GM21619 (cell line): ENCODE data around the gene CYTH4.
"Not testable (repeated sequence)": the region's sequence is repeated elsewhere in the genome, so short reads cannot be mapped to it uniquely, and the experiment has no call there.

Source experiments
- ATAC-seq: cut with Tn5 transposase; IDR thresholded peaks from one replicate; pipeline ENCODE4 v1.9.1; 2021; ENCODE audit not compliant: unreplicated experiment

CYTH4 gene

GRCh38 chr22:37326726-37327125 lies 44.4 kb downstream of the CYTH4 start:
- no peak for ATAC-seq

GRCh38 chr22:37328017-37328416 lies 45.7 kb downstream of the CYTH4 start:
- no peak for ATAC-seq

DNA sequence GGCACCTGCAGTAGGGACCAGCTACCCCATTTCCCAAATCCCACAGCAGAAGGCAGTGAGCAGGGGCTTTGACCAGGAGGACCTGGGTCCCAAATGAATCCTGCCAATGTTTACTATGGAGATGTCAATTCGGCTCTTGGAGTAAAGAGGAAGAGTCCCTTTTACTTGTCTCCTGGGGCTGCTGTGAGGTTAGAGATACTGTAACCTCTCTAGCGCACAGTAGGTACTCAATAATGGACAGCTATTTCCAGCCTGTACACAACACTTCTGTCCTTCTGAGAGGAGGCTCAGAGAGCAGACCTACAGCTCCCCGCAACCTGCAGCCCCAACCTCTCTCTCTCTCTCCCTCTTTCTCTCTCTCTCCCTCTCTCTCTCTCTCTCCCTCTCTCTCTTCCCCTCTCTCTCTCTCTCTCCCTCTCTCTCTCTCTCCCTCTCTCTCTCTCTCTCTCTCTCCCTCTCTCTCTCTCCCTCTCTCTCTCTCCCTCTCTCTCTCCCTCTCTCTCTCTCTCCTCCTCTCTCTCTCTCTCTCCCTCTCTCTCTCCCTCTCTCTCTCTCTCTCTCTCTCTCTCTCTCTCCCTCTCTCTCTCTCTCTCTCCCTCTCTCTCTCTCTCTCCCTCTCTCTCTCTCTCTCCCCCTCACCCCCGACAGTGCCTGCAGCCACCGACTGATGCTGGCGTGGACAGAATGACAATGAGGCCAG lies 46.4 kb downstream of the CYTH4 start:
- not testable (repeated sequence) for ATAC-seq

GRCh38 chr22:37329238-37330140 lies 47.2 kb downstream of the CYTH4 start:
- ATAC-seq = no peak

GRCh38 chr22:37330200-37331033 lies 48.1 kb downstream of the CYTH4 start:
- no peak for ATAC-seq

GRCh38 chr22:37331034-37331428 lies 48.7 kb downstream of the CYTH4 start:
- ATAC-seq = no peak

DNA sequence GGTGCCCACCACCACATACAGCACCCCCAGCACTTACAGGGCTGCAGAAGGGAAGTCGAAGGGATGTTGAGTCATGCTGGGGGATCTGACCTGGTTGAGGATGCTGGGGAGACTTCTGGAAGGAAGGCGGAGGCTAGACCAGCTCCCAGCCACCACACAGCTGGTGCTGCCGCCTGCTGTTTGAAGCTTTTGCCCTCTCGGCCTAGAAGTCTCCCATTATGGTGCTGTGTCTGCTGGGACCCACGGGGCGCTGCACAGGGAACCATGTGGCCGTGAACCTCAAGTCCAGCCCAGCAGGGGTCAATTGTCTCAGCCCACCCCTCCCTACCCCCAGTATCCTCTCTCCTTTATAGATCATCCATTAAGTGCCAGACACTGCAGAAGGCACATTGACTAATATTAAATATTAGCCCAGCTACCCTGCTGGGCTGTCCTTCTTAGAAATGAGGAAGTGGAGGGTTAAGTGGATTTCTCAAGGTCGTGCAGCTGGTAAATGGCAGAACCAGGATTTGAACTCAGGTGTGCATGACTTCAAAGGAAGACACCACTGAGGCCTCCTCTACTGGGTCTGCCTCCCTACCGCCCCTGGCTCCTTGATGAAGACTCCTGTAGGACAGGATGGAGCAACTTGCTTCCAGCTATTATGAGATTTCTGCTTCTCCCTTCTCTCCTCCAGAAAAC lies 49.7 kb downstream of the CYTH4 start:
- no peak for ATAC-seq

DNA sequence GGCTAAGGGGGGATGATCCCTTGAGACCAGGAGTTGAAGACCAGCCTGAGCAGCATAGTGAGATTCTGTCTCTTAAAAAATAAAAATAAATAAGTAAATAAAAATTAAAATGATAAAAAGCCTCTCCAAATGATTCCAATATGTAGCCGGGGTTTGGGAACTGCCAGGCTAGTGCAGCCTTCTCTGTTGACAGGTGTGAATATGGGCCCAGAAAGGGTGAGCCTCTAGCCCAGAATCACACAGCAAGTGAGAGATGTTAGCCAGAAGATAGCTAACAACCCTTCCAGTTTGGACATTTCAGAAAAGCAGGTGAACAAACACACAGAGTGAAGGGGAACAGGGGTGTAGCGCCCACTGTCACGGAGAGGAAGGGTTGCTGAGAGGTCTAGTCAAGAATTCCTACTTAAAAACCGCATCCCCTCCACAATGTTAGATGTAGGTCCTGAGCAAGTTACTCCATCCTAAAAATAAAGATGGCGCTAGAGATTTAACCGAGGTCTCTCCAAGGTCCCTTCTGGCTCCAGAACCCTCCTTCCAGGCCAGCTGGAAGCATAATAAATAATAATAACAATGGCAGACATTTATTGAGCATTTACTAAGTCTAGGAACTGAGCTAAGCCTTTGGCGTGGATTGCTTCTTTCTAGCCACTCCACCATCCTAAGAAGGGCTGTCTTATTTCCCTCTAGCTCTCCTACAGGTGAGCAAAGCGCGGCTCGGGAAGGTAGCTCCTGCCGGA lies 51.6 kb downstream of the CYTH4 start:
- no peak for ATAC-seq

- ATAC-seq = no peak
Measured at GRCh38 chr22:37334461-37334858, 52.2 kb downstream of the CYTH4 start.

GRCh38 chr22:37334859-37335805 lies 52.8 kb downstream of the CYTH4 start:
- ATAC-seq = no peak

DNA sequence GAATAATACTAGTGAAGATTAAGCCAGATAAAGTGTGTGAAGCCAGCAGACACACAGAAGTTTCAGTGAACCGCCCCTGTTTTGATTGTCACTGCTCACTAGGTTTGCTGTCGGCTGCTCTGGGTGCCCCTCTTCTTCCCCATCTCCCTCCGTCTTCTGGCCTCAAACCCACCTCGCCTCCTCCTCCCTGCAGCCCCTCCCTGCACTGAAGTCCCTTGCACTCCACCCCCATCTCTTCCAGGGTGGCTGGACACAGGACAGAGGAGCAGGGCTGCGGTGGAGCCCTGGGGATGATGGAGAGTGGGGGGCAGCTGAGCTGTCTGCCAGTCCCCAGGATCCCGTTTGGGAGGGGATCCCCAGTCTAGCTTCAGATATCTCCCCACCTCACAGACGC lies 53.5 kb downstream of the CYTH4 start:
- ATAC-seq = no peak

GRCh38 chr22:37336579-37336978 lies 54.3 kb downstream of the CYTH4 start:
- ATAC-seq = no peak

DNA sequence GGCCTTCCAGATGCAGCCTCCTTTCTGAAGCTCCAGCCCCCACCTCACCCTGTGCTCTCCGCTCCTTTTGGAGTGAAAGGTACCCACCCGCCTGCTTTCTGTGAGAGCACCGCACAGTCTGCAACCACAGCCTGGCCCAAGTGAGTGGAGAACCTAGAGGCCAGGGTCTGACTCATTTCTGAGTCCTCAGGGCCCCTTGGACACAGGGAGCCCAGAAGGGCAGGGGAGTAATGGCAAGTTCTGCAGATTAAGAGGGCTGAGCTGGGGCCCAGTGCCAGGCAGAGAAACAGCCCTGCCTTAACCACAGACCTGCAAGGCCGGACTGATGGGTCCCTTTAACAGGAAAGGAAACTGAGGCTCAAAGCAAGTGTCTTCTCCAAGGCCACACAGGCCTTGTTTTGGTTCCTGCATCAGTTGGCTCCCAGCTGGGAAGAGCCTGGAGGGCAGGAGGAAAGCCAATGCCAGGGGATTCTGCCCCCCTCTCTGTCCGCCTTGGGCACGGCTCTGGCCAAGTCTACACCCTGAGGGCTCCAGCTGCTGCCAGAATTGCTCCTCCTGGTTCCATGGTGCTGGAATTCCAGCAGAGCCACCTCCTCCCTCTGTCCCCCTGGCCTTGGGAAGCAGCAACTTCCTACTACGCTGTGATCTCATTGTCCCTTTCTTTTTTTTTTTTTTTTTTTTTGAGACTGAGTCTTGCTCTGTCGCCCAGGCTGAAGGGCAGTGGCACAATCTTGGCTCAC lies 55.1 kb downstream of the CYTH4 start:
- ATAC-seq = no peak

- ATAC-seq = no peak
Measured at GRCh38 chr22:37338539-37339246, 56.4 kb downstream of the CYTH4 start.

DNA sequence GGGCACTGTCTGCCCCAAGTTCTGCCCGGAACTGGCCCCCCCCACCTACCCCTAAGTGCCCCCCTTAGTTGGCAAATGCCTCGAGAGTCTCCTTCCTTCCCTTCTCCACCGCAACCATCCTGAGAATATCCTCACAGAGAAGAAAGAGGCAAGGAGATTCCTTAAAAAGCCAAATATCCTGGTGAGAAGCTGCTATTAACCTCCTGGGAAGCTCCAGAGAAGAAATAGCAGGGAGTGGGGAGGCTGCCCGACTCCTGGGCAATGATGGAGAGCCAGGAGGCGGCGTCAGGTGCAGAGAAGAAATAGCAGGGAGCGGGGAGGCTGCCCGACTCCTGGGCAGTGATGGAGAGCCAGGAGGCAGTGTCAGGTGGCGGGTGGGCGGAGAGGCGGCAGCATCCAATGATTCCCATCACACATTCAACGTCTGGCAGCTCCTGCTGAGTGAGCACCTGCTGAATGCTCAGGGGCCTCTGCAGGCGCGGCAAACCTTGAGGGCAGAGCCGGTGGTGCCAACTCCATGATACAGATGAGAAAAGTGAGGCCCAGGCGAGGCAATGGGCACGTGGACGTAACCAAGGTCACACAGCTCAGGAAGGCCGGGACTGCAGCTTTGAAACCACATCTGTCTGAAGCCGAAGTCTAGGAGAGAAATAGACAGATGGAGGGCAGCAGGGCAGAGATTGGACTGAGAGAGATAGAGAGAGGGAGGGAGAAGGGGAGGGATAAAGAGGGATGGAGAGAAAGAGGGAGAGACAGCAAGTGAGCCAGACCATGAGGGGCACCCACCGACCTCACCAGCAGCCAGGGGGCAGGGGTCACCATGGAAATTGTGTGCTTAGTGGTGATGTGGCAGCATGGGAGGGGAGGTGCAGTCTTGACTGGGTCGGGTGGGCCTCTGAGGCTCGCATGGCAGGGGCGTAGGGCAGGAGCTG lies 58.3 kb downstream of the CYTH4 start:
- no peak for ATAC-seq

DNA sequence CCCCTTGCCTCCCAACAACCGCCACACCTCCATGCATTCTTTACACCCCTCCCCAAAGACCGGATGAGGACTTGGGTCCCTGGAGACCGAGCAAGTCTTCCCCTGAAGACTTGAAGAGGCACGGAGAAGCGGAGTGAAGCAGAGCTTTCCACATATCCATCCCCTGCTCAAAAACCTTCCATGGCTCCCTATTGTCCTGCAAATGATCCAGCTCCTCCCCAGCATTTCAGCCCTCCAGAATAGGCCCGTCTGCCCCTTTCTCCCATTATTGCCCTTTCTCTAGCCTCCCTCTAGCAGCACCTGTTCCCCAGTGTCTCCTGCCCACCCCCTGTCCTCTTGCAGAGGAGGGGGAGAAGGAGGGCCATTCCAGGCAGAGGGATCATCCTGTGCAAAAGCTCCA lies 59.8 kb downstream of the CYTH4 start:
- no peak for ATAC-seq

- no peak for ATAC-seq
Measured at GRCh38 chr22:37343348-37343747, 61.0 kb downstream of the CYTH4 start.
